Mesenchymal stem cell (in vitro differentiated cells and primary cell): Measurements from ENCODE around the gene BCAS1.

Experiments
- DNase-seq: peaks from one replicate; pipeline ENCODE4 v3.0.0-alpha.2; 2013
- H2AFZ ChIP-seq: one replicate; pipeline ENCODE4 v1.6.1; 2013; ENCODE audit warnings: low read depth, mild to moderate bottlenecking, control low read depth, inconsistent platforms, low read length, moderate library complexity
- H2AK5ac ChIP-seq: 2 replicates; pipeline ENCODE4 v1.6.1; 2013; ENCODE audit warnings: low read length, moderate library complexity, mild to moderate bottlenecking, inconsistent platforms; ENCODE audit not compliant: severe bottlenecking
- H2BK120ac ChIP-seq: one replicate; pipeline ENCODE4 v1.6.1; 2013; ENCODE audit warnings: low read depth, mild to moderate bottlenecking, inconsistent platforms, low read length, moderate library complexity
- H2BK12ac ChIP-seq, 2 experiments: one replicate each; pipeline ENCODE4 v1.6.1; 2013; ENCODE audit warnings: inconsistent platforms in 2 of 2, low read length in 2 of 2, mild to moderate bottlenecking in 2 of 2, moderate library complexity in 2 of 2, control low read depth in 1 of 2
- H2BK15ac ChIP-seq: one replicate; pipeline ENCODE4 v1.6.1; 2013; ENCODE audit warnings: mild to moderate bottlenecking, low read depth, inconsistent platforms; ENCODE audit not compliant: poor library complexity, severe bottlenecking
- H2BK5ac ChIP-seq: 2 replicates; pipeline ENCODE4 v1.6.1; 2013; ENCODE audit warnings: low read depth, mild to moderate bottlenecking, low read length, control low read depth, inconsistent platforms; ENCODE audit not compliant: poor library complexity, severe bottlenecking
- H3K14ac ChIP-seq, 2 experiments: one replicate each; pipeline ENCODE4 v1.6.1; 2013; ENCODE audit warnings: inconsistent platforms in 2 of 2, low read length in 2 of 2, control low read depth in 1 of 2, mild to moderate bottlenecking in 1 of 2, moderate library complexity in 1 of 2
- H3K18ac ChIP-seq, 2 experiments: one replicate each; pipeline ENCODE4 v1.6.1; 2013; ENCODE audit warnings: inconsistent platforms in 2 of 2, low read length in 2 of 2, control low read depth in 1 of 2, low read depth in 1 of 2, mild to moderate bottlenecking in 1 of 2
- H3K23ac ChIP-seq, 2 experiments: one replicate each; pipeline ENCODE4 v1.6.1; 2013; ENCODE audit warnings: inconsistent platforms in 2 of 2, low read length in 2 of 2, mild to moderate bottlenecking in 2 of 2, moderate library complexity in 2 of 2, control low read depth in 1 of 2
- H3K27ac ChIP-seq: 2 replicates; pipeline ENCODE4 v1.5.1; 2013; ENCODE audit warnings: mild to moderate bottlenecking, moderate library complexity, low read length, control low read depth, inconsistent platforms; ENCODE audit not compliant: poor library complexity, severe bottlenecking
- H3K27me3 ChIP-seq, 2 experiments: 2 replicates each; pipeline versions ENCODE4 v1.6.1 to v1.7.0; 2013; ENCODE audit warnings: low read length in 2 of 2, mild to moderate bottlenecking in 2 of 2, moderate library complexity in 2 of 2, control low read depth in 1 of 2, inconsistent platforms in 1 of 2; ENCODE audit not compliant: control insufficient read depth in 1 of 2, insufficient read depth in 1 of 2
- H3K36me3 ChIP-seq, 2 experiments: 2 replicates each; pipeline versions ENCODE4 v1.6.1 to v1.7.0; 2013; ENCODE audit warnings: low read length in 2 of 2, control low read depth in 1 of 2, inconsistent platforms in 1 of 2, low read depth in 1 of 2, mild to moderate bottlenecking in 1 of 2; ENCODE audit not compliant: insufficient read depth in 2 of 2, control insufficient read depth in 1 of 2
- H3K4ac ChIP-seq, 2 experiments: one replicate each; pipeline ENCODE4 v1.6.1; 2013; ENCODE audit warnings: inconsistent platforms in 2 of 2, low read length in 2 of 2, mild to moderate bottlenecking in 2 of 2, moderate library complexity in 2 of 2, control low read depth in 1 of 2, low read depth in 1 of 2
- H3K4me1 ChIP-seq: 2 replicates; pipeline ENCODE4 v1.6.1; 2013; ENCODE audit warnings: low read depth, low read length, control low read depth; ENCODE audit not compliant: control insufficient read depth, insufficient read depth
- H3K4me2 ChIP-seq: 2 replicates; pipeline ENCODE4 v1.6.1; 2013; ENCODE audit warnings: low read length, mild to moderate bottlenecking, inconsistent platforms; ENCODE audit not compliant: poor library complexity, severe bottlenecking
- H3K4me3 ChIP-seq, 2 experiments: 2 replicates each; pipeline versions ENCODE4 v1.5.1 to v1.7.0; 2013; ENCODE audit warnings: low read length in 2 of 2, mild to moderate bottlenecking in 2 of 2, control low read depth in 1 of 2, low read depth in 1 of 2; ENCODE audit not compliant: insufficient read depth in 1 of 2
- H3K79me1 ChIP-seq: replicated peaks from 2 replicates; pipeline ENCODE4 v1.6.1; 2013; ENCODE audit warnings: mild to moderate bottlenecking, control low read depth, low read length, inconsistent platforms; ENCODE audit not compliant: poor library complexity, severe bottlenecking
- H3K9ac ChIP-seq: 2 replicates; pipeline ENCODE4 v1.7.0; 2013; ENCODE audit warnings: mild to moderate bottlenecking, low read length, moderate library complexity
- H3K9me3 ChIP-seq: 2 replicates; pipeline ENCODE4 v1.7.0; 2013; ENCODE audit warnings: mild to moderate bottlenecking, low read length; ENCODE audit not compliant: control insufficient read depth
- H4K8ac ChIP-seq: one replicate; pipeline ENCODE4 v1.6.1; 2013; ENCODE audit warnings: inconsistent platforms, mild to moderate bottlenecking, low read length, moderate library complexity
- H4K91ac ChIP-seq: one replicate; pipeline ENCODE4 v1.6.1; 2013; ENCODE audit warnings: mild to moderate bottlenecking, low read length, inconsistent platforms
- WGBS: methylation state at CpG from one replicate; pipeline ENCODE4 v1.1.7; 2013; ENCODE audit warnings: mixed read lengths; 5-methylcytosine and 5-hydroxymethylcytosine counted together

Gene BCAS1

DNA sequence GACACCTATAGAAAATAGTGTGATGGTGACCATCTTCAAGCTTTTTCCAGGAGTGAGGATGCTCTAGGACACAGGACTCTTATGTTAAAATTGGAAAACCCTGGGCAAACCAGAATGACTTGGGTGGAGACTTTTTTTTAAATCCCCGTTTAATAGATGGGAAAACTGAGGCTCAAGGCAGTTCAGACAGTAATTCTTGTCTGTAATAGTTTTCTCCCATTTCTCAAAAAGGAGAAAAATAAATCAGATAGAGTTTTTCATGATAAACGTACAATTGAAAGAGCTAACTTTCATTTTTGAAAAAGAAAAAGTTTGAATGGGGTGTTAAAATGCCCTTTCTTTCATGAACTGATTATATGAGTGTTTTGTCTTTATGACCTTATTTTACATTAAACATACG, 6.8 kb downstream of the BCAS1 start:
- Histone ChIP-seq H3K14ac (no peak overlapping the region), H2AK5ac (no peak overlapping the region), H2BK12ac (no peak overlapping the region), H3K36me3 (no peaks in the 10 kb centered on the region), H4K91ac (no peak overlapping the region), H3K18ac (no peak overlapping the region), H3K4me1 (peaks cover 7% of the 10 kb centered on the region), H3K4ac (no peak overlapping the region), H3K79me1 (no peaks in the 10 kb centered on the region), H2BK120ac (no peak overlapping the region), H3K4me3 (no peak overlapping the region), H3K23ac (no peak overlapping the region), H3K27ac (no peak overlapping the region), H2BK15ac (no peak overlapping the region), H3K9me3 (no peaks in the 10 kb centered on the region), H4K8ac (no peak overlapping the region), H3K9ac (no peak overlapping the region), H3K27me3 (no peaks in the 10 kb centered on the region), H3K4me2 (no peak overlapping the region), H2BK5ac (no peak overlapping the region), H2AFZ (no peak overlapping the region)
- WGBS = 55% methylated on average over 2 of the region's 3 CpGs
- no peak for DNase-seq

DNA sequence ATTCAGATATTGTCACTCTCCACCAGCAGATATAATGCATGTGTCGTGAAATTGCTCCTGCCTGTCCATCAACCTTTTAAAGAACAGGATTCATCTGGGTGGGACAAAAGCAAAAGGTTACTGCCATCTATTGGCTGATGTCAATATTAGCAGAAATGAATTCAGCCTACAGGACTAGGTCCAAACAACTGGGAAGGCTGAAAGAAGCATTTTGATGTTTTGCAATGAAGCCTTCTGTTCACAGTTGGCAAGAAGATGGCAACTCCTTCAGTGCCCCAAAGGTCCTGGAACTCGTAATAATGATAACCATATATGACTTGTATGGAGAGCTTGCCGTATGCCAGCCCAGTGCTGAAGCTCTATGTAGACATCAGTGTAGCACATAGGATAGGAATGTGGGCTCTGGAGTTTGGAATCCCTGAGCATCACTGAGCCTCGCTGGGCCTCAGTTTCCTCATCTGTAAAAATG, 7.5 kb downstream of the BCAS1 start:
- H3K18ac ChIP-seq = no peak overlapping the region
- no peak overlapping the region for H3K27ac ChIP-seq
- peaks cover 5% of the 10 kb centered on the region for H3K4me1 ChIP-seq
- DNase-seq = peak; percentile 45
- no peak overlapping the region for H2AFZ ChIP-seq
- no peak overlapping the region for H2BK12ac ChIP-seq
- H2BK120ac ChIP-seq = no peak overlapping the region
- H3K4me2 ChIP-seq = no peak overlapping the region
- WGBS = 48% methylated on average over 4 of the region's 4 CpGs
- H3K4me3 ChIP-seq = no peak overlapping the region
- H3K9me3 ChIP-seq = no peaks in the 10 kb centered on the region
- H3K79me1 ChIP-seq = no peaks in the 10 kb centered on the region
- no peaks in the 10 kb centered on the region for H3K36me3 ChIP-seq
- no peak overlapping the region for H4K8ac ChIP-seq
- H3K4ac ChIP-seq = no peak overlapping the region
- H3K27me3 ChIP-seq = no peaks in the 10 kb centered on the region
- H3K14ac ChIP-seq = no peak overlapping the region
- H3K9ac ChIP-seq = peak overlapping the region; percentile 64
- H3K23ac ChIP-seq = no peak overlapping the region
- H2AK5ac ChIP-seq = no peak overlapping the region
- no peak overlapping the region for H4K91ac ChIP-seq
- no peak overlapping the region for H2BK15ac ChIP-seq
- H2BK5ac ChIP-seq = no peak overlapping the region

DNA sequence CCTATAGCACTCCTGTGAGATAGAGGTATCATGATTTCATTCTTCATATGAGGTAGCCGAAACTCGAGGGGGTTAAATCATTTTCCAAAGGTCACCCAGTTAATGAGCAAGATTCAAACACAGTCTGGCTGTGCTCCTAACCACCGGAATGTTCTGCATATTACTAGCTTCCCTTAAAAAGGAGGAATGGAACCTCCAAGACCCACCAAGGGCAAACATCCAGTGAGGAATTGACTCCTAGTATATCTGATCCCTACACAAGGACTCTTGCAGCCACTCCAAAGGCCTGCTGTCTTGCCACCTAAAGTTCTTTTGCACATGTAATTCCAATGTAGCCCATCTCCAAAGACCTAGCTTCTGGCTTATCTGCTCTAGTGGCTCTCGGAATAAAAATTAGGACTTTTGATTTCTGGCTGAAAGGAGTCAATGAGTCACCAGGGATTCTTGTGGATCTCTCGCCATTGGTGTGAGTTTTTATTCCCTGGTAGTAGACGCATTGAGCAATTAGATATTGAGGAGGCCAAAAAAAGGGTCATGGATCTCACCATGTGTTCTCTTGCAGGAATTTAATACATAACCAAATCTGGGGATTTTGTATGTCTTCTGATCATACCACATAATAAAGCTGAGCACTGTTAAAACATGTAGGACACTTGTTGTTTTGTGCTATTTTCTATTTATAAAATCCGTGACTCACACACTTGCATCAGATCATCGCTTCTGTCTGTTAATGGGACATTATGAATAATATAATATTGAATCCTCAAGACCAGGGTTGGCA, 9.1 kb downstream of the BCAS1 start:
- Histone ChIP-seq H3K4me1 (no peaks in the 10 kb centered on the region), H3K18ac (no peak overlapping the region), H2AK5ac (no peak overlapping the region), H3K23ac (peak overlapping the region in 1 of 2 experiments; percentile 50), H4K8ac (no peak overlapping the region), H2BK12ac (no peak overlapping the region), H2BK5ac (no peak overlapping the region), H3K27me3 (no peaks in the 10 kb centered on the region), H2BK15ac (no peak overlapping the region), H4K91ac (no peak overlapping the region), H3K27ac (peak overlapping the region; percentile 0), H3K4ac (no peak overlapping the region), H2BK120ac (no peak overlapping the region), H3K36me3 (no peaks in the 10 kb centered on the region), H3K14ac (no peak overlapping the region), H3K9me3 (no peaks in the 10 kb centered on the region), H3K9ac (peak overlapping the region; percentile 64), H3K4me3 (no peak overlapping the region), H2AFZ (no peak overlapping the region), H3K4me2 (no peak overlapping the region), H3K79me1 (no peaks in the 10 kb centered on the region)
- peak; percentile 24 for DNase-seq
- 69% methylated on average over 5 of the region's 8 CpGs for WGBS

DNA sequence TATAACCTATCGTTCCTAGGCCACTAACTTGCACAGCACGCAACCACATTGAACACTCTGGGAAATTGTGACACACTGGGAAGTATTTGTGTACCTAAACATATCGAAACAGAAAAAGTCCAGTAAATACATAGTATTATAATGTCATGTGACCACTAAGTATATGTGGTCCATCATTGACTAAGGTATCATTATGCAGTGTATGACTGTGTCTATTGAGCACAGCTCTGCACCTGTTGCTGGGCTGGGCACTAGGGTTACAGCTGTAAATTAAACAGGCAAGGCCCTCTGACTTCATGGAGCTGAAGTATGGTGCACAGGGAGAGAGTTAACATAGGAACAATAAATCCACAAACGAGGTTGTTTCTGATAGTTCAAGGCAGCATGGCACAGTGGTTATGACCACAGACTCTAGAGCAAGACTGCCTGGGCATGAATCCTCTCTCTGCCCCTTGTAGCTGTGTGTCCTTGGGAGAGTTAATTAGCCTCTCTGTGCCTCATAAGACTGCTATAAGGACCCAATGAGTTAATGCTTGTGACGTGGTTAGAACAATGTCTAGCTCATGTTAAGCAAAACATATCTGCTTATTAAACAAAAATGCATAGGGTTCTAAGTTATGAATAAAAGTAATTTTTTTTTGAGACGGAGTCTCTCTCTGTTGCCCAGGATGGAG, 10.6 kb downstream of the BCAS1 start:
- H3K9ac ChIP-seq = no peak overlapping the region
- no peak overlapping the region for H2BK15ac ChIP-seq
- H2BK5ac ChIP-seq = no peak overlapping the region
- H3K27ac ChIP-seq = no peak overlapping the region
- no peak overlapping the region for H3K23ac ChIP-seq
- 84% methylated on average over 4 of the region's 6 CpGs for WGBS
- H3K14ac ChIP-seq = no peak overlapping the region
- no peak overlapping the region for H3K4ac ChIP-seq
- no peaks in the 10 kb centered on the region for H3K27me3 ChIP-seq
- no peak for DNase-seq
- no peak overlapping the region for H3K18ac ChIP-seq
- no peaks in the 10 kb centered on the region for H3K9me3 ChIP-seq
- no peaks in the 10 kb centered on the region for H3K4me1 ChIP-seq
- H3K36me3 ChIP-seq = no peaks in the 10 kb centered on the region
- no peak overlapping the region for H2BK120ac ChIP-seq
- no peak overlapping the region for H3K4me2 ChIP-seq
- H4K91ac ChIP-seq = no peak overlapping the region
- H4K8ac ChIP-seq = no peak overlapping the region
- H2AFZ ChIP-seq = no peak overlapping the region
- H3K4me3 ChIP-seq = no peak overlapping the region
- H3K79me1 ChIP-seq = no peaks in the 10 kb centered on the region
- no peak overlapping the region for H2AK5ac ChIP-seq
- H2BK12ac ChIP-seq = no peak overlapping the region
